ENCODE data around the gene ULK2. TPM values are rescaled to one million over a fixed set of nuclear protein-coding genes. Genes with fewer than 3 reads are reported as not detected.
A peak's percentile ranks its signal among the peaks of the same experiment; 100 is the strongest.

The ULK2 gene
- total and polyA plus RNA-seq, 2 of the 13 experiments (the other 11 are each of a cell fraction or from before 2014, with no cell fraction given), result 0.01 TPM; not detected in 1

GRCh38 chr17:19867079-19867328 is 732 bp downstream of the ULK2 start (continued):
- TF ChIP-seq ZFP91 (CRISPR knock-in tag; IDR thresholded peaks at IDR 0.05; ENCODE audit: borderline replicate concordance) (peak; percentile 48; the same call in 1 of the 2 replicates), UBTF (CRISPR knock-in tag; IDR thresholded peaks at IDR 0.05) (peak; percentile 68), HDAC1 (CRISPR knock-in tag; IDR thresholded peaks at IDR 0.05) (no peak), ZNF777 (CRISPR knock-in tag; IDR thresholded peaks at IDR 0.05) (peak; percentile 82), PRDM4 (CRISPR knock-in tag; IDR thresholded peaks at IDR 0.05; ENCODE audit: borderline replicate concordance) (no peak), ARHGAP35 (CRISPR knock-in tag; IDR thresholded peaks at IDR 0.05; ENCODE audit: borderline replicate concordance) (peak; percentile 68; the same call in 1 of the 2 replicates), ZBTB49 (CRISPR knock-in tag; IDR thresholded peaks at IDR 0.05; ENCODE audit: borderline replicate concordance) (no peak), ZNF720 (CRISPR knock-in tag; IDR thresholded peaks at IDR 0.05) (no peak), CTCF (CRISPR knock-in tag; IDR thresholded peaks at IDR 0.05) (peak; percentile 53), ZFX (CRISPR knock-in tag; IDR thresholded peaks at IDR 0.05; ENCODE audit: low read depth) (peak; percentile 51), KDM2A (CRISPR knock-in tag; IDR thresholded peaks at IDR 0.05; ENCODE audit: borderline replicate concordance, low read depth) (0 out of 2 replicates have a peak, but pooled peaks have one; percentile 30), ZNF225 (CRISPR knock-in tag; IDR thresholded peaks at IDR 0.05) (0 out of 2 replicates have a peak, but pooled peaks have one; percentile 61), MYC (CRISPR knock-in tag; IDR thresholded peaks at IDR 0.05; ENCODE audit: borderline replicate concordance) (peak; percentile 37; the same call in 1 of the 2 replicates), PITX1 (CRISPR knock-in tag; IDR thresholded peaks at IDR 0.05) (0 out of 2 replicates have a peak, but pooled peaks have one; percentile 34), RCOR2 (CRISPR knock-in tag; IDR thresholded peaks at IDR 0.05) (no peak), THAP11 (CRISPR knock-in tag; IDR thresholded peaks at IDR 0.05) (no peak), ZNF678 (CRISPR knock-in tag; IDR thresholded peaks at IDR 0.05) (no peak), ZSCAN20 (CRISPR knock-in tag; IDR thresholded peaks at IDR 0.05; ENCODE audit: borderline replicate concordance) (peak; percentile 45; the same call in 1 of the 2 replicates)

Data from HepG2 (cell line).